ENCODE data around the gene PRMT2. TPM values are rescaled to one million over a fixed set of nuclear protein-coding genes. Genes with fewer than 3 reads are reported as not detected.

Gene PRMT2
- total and polyA plus RNA-seq, 2 experiments from 2014 or later = 51.9 to 56.9 TPM

DNA sequence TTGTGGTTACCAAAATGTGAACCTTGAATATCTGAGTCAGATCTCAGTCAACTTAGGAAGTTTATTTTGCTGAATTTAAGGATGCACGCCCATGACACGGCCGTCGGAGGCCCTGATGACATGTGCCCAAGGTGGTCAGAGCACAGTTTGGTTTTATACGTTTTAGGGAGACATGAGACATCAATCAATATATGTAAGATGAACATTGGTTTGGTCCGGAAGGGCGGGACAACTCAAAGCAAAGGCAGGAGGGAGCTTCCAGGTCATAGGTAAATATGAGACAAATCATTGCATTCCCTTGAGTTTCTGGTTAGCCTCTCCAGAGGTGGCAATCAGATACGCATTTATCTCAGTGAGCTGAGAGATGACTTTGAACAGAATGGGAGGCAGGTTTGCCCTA lies 1.0 kb upstream of the PRMT2 start:
- Histone ChIP-seq H3K4me3 (peak overlapping the region; percentile 78), H3K27ac (ENCODE audit: low read depth) (peak overlapping the region; percentile 96), H3K27me3 (ENCODE audit: insufficient read depth) (no peaks in the 10 kb centered on the region), H4K20me1 (replicated peaks; ENCODE audit: insufficient read depth) (peaks cover 6% of the 10 kb centered on the region), H3K9me2 (ENCODE audit: insufficient read depth) (no peaks in the 10 kb centered on the region), H3F3A (replicated peaks; ENCODE audit: low read depth) (no peaks in the 10 kb centered on the region), H3K79me2 (replicated peaks; ENCODE audit: insufficient read depth) (peaks cover 32% of the 10 kb centered on the region), H3K4me1 (ENCODE audit: insufficient read depth) (peaks cover 27% of the 10 kb centered on the region), H3K4me2 (peak overlapping the region; percentile 79), H2AFZ (0 out of 2 replicates have a peak overlapping the region, but pooled peaks have one; percentile 67), H3K36me3 (ENCODE audit: insufficient read depth) (no peaks in the 10 kb centered on the region)
- Mint-ChIP-seq H3K27ac (peak overlapping the region; percentile 99), H3K4me1 (peaks cover 25% of the 10 kb centered on the region), H3K4me3 (peak overlapping the region; percentile 93), H3K9me3 (no peaks in the 10 kb centered on the region), H3K27me3 (ENCODE audit: insufficient read depth, low read depth, poor library complexity) (peaks cover 10% of the 10 kb centered on the region), H3K36me3 (ENCODE audit: low read depth) (peaks cover 4% of the 10 kb centered on the region; the same call in 1 of the 3 replicates)
- ATAC-seq = no peak
- DNase-seq (ENCODE audit: low spot score) = no peak
- TF ChIP-seq, protein P1, sequence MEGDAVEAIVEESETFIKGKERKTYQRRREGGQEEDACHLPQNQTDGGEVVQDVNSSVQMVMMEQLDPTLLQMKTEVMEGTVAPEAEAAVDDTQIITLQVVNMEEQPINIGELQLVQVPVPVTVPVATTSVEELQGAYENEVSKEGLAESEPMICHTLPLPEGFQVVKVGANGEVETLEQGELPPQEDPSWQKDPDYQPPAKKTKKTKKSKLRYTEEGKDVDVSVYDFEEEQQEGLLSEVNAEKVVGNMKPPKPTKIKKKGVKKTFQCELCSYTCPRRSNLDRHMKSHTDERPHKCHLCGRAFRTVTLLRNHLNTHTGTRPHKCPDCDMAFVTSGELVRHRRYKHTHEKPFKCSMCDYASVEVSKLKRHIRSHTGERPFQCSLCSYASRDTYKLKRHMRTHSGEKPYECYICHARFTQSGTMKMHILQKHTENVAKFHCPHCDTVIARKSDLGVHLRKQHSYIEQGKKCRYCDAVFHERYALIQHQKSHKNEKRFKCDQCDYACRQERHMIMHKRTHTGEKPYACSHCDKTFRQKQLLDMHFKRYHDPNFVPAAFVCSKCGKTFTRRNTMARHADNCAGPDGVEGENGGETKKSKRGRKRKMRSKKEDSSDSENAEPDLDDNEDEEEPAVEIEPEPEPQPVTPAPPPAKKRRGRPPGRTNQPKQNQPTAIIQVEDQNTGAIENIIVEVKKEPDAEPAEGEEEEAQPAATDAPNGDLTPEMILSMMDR (conservative IDR thresholded peaks at IDR 0.05; ENCODE audit: low read depth in 2 of 2) = no peak
- TF ChIP-seq EZH2 (IDR thresholded peaks at IDR 0.05; ENCODE audit: low read depth, unreplicated experiment) (no peak), ZNF331 (CRISPR knock-in tag; IDR thresholded peaks at IDR 0.05; ENCODE audit: low read depth) (no peak), POLR2AphosphoS5 (IDR thresholded peaks at IDR 0.05; ENCODE audit: low read depth) (no peak), ZNF114 (CRISPR knock-in tag; IDR thresholded peaks at IDR 0.05) (no peak), JUNB (IDR thresholded peaks at IDR 0.05; ENCODE audit: unreplicated experiment) (no peak), STAT1 (IDR thresholded peaks at IDR 0.05; ENCODE audit: unreplicated experiment) (no peak), CREB1 (CRISPR knock-in tag; IDR thresholded peaks at IDR 0.05; ENCODE audit: low read depth) (no peak), NANOG (IDR thresholded peaks at IDR 0.05; ENCODE audit: borderline replicate concordance) (no peak), REST (IDR thresholded peaks at IDR 0.05; ENCODE audit: unreplicated experiment) (no peak), EZH2phosphoT487 (IDR thresholded peaks at IDR 0.05; ENCODE audit: unreplicated experiment) (no peak)
- TF ChIP-seq, protein P2, sequence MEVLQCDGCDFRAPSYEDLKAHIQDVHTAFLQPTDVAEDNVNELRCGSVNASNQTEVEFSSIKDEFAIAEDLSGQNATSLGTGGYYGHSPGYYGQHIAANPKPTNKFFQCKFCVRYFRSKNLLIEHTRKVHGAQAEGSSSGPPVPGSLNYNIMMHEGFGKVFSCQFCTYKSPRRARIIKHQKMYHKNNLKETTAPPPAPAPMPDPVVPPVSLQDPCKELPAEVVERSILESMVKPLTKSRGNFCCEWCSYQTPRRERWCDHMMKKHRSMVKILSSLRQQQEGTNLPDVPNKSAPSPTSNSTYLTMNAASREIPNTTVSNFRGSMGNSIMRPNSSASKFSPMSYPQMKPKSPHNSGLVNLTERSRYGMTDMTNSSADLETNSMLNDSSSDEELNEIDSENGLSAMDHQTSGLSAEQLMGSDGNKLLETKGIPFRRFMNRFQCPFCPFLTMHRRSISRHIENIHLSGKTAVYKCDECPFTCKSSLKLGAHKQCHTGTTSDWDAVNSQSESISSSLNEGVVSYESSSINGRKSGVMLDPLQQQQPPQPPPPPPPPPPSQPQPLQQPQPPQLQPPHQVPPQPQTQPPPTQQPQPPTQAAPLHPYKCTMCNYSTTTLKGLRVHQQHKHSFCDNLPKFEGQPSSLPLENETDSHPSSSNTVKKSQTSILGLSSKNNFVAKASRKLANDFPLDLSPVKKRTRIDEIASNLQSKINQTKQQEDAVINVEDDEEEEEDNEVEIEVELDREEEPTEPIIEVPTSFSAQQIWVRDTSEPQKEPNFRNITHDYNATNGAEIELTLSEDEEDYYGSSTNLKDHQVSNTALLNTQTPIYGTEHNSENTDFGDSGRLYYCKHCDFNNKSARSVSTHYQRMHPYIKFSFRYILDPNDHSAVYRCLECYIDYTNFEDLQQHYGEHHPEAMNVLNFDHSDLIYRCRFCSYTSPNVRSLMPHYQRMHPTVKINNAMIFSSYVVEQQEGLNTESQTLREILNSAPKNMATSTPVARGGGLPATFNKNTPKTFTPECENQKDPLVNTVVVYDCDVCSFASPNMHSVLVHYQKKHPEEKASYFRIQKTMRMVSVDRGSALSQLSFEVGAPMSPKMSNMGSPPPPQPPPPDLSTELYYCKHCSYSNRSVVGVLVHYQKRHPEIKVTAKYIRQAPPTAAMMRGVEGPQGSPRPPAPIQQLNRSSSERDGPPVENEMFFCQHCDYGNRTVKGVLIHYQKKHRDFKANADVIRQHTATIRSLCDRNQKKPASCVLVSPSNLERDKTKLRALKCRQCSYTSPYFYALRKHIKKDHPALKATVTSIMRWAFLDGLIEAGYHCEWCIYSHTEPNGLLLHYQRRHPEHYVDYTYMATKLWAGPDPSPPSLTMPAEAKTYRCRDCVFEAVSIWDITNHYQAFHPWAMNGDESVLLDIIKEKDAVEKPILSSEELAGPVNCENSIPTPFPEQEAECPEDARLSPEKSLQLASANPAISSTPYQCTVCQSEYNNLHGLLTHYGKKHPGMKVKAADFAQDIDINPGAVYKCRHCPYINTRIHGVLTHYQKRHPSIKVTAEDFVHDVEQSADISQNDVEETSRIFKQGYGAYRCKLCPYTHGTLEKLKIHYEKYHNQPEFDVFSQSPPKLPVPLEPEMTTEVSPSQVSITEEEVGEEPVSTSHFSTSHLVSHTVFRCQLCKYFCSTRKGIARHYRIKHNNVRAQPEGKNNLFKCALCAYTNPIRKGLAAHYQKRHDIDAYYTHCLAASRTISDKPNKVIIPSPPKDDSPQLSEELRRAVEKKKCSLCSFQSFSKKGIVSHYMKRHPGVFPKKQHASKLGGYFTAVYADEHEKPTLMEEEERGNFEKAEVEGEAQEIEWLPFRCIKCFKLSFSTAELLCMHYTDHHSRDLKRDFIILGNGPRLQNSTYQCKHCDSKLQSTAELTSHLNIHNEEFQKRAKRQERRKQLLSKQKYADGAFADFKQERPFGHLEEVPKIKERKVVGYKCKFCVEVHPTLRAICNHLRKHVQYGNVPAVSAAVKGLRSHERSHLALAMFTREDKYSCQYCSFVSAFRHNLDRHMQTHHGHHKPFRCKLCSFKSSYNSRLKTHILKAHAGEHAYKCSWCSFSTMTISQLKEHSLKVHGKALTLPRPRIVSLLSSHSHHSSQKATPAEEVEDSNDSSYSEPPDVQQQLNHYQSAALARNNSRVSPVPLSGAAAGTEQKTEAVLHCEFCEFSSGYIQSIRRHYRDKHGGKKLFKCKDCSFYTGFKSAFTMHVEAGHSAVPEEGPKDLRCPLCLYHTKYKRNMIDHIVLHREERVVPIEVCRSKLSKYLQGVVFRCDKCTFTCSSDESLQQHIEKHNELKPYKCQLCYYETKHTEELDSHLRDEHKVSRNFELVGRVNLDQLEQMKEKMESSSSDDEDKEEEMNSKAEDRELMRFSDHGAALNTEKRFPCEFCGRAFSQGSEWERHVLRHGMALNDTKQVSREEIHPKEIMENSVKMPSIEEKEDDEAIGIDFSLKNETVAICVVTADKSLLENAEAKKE (CRISPR knock-in tag; IDR thresholded peaks at IDR 0.05) = no peak
- TF ChIP-seq, protein P3, sequence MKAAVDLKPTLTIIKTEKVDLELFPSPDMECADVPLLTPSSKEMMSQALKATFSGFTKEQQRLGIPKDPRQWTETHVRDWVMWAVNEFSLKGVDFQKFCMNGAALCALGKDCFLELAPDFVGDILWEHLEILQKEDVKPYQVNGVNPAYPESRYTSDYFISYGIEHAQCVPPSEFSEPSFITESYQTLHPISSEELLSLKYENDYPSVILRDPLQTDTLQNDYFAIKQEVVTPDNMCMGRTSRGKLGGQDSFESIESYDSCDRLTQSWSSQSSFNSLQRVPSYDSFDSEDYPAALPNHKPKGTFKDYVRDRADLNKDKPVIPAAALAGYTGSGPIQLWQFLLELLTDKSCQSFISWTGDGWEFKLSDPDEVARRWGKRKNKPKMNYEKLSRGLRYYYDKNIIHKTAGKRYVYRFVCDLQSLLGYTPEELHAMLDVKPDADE (IDR thresholded peaks at IDR 0.05) = no peak

All from GM23338 (cell line).